Left ventricle myocardium inferior (tissue), 1 donor: ENCODE data around the gene SARS1. TPM values are rescaled to one million over a fixed set of nuclear protein-coding genes. Genes with fewer than 3 reads are reported as not detected.

Source experiments
- DNase-seq: peaks from one replicate; pipeline ENCODE4 v3.0.0-alpha.2; 2020
- H3K27ac ChIP-seq: fragments of 200-600 bp; replicated peaks from 2 replicates; pipeline ENCODE4 v1.8.0; 2021
- H3K27me3 ChIP-seq: fragments of 200-600 bp; 2 replicates; pipeline ENCODE4 v1.8.0; 2021; ENCODE audit warnings: low read depth
- H3K36me3 ChIP-seq: fragments of 200-600 bp; 2 replicates; pipeline ENCODE4 v1.8.0; 2021
- H3K4me1 ChIP-seq: fragments of 200-600 bp; 2 replicates; pipeline ENCODE4 v1.8.0; 2021
- H3K4me3 ChIP-seq: fragments of 200-600 bp; 2 replicates; pipeline ENCODE4 v1.8.0; 2021; ENCODE audit warnings: mild to moderate bottlenecking, moderate library complexity
- H3K9me3 ChIP-seq: fragments of 200-600 bp; replicated peaks from 2 replicates; pipeline ENCODE4 v1.8.0; 2021
- intact Hi-C: fragments of 100-400 bp; cut with micrococcal nuclease; formaldehyde crosslinking; loops from one replicate; pipeline ENCODE4 v1.11.0; 2022
- total RNA-seq: library from RNA; stranded (reverse); fragmentation: NEBNext Ultra II Directional; extraction: Animal tissue kit (Norgen Biotek cat#: 25700); gene quantifications from one replicate; pipeline ENCODE4 v1.2.1, GENCODE V29; 2021
- TF ChIP-seq, protein P1 (sequence below): fragments of 200-600 bp; IDR thresholded peaks from 2 replicates; pipeline ENCODE4 v1.8.0; 2021; ENCODE audit warnings: antibody characterized with exemption, mild to moderate bottlenecking, borderline replicate concordance
- donor health status: DM: no; HTN: yes; CAD: no; lungs with severe emphysema.

The SARS1 gene
- total RNA-seq, 1 donor from 2014 or later = 92.0 TPM

- intact Hi-C loops = no loop called here
- H3K9me3 ChIP-seq = no peaks in the 10 kb centered on the region
- no peak for DNase-seq
Measured at GRCh38 chr1:109265016-109265415, 51.3 kb downstream of the SARS1 start.

GRCh38 chr1:109265741-109266330, 52.1 kb downstream of the SARS1 start:
- H3K9me3 ChIP-seq = no peaks in the 10 kb centered on the region
- TF ChIP-seq, protein P1, sequence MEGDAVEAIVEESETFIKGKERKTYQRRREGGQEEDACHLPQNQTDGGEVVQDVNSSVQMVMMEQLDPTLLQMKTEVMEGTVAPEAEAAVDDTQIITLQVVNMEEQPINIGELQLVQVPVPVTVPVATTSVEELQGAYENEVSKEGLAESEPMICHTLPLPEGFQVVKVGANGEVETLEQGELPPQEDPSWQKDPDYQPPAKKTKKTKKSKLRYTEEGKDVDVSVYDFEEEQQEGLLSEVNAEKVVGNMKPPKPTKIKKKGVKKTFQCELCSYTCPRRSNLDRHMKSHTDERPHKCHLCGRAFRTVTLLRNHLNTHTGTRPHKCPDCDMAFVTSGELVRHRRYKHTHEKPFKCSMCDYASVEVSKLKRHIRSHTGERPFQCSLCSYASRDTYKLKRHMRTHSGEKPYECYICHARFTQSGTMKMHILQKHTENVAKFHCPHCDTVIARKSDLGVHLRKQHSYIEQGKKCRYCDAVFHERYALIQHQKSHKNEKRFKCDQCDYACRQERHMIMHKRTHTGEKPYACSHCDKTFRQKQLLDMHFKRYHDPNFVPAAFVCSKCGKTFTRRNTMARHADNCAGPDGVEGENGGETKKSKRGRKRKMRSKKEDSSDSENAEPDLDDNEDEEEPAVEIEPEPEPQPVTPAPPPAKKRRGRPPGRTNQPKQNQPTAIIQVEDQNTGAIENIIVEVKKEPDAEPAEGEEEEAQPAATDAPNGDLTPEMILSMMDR = no peak
- H3K4me1 ChIP-seq = peaks cover 7% of the 10 kb centered on the region
- H3K4me3 ChIP-seq = no peak overlapping the region
- no peak overlapping the region for H3K27ac ChIP-seq
- no peaks in the 10 kb centered on the region for H3K36me3 ChIP-seq
- no peak for DNase-seq
- intact Hi-C loops = no loop called here
- H3K27me3 ChIP-seq = no peaks in the 10 kb centered on the region

More at GRCh38 chr1:109265016-109265415, 51.3 kb downstream of the SARS1 start:
- Histone ChIP-seq H3K27ac (no peak overlapping the region), H3K4me3 (no peak overlapping the region), H3K36me3 (no peaks in the 10 kb centered on the region), H3K27me3 (no peaks in the 10 kb centered on the region), H3K4me1 (peaks cover 7% of the 10 kb centered on the region)
- TF ChIP-seq, protein P1 = no peak

DNA sequence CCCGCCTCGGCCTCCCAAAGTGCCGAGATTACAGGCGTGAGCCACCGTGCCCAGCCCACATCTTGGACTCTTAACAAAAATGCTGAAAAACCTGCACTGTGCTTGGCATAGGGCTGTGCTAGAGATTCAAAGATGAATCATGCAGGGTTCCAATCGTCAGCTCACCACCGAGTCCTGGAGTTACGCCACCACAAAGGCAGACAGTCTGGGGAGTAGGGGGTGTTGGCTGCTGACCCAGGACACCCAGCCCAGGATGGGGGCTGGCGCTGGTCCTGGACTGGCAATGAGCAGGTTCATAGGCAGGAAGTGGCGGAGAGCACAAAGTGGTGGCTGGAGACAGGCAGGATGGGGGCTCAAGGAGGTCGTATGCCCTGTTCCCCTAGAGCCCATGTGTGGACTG, 53.2 kb downstream of the SARS1 start:
- Histone ChIP-seq H3K36me3 (no peaks in the 10 kb centered on the region), H3K4me3 (no peak overlapping the region), H3K27me3 (no peaks in the 10 kb centered on the region), H3K4me1 (peaks cover 7% of the 10 kb centered on the region), H3K9me3 (no peaks in the 10 kb centered on the region), H3K27ac (no peak overlapping the region)
- TF ChIP-seq, protein P1 = no peak
- DNase-seq = no peak
- intact Hi-C loops = no loop called here

DNA sequence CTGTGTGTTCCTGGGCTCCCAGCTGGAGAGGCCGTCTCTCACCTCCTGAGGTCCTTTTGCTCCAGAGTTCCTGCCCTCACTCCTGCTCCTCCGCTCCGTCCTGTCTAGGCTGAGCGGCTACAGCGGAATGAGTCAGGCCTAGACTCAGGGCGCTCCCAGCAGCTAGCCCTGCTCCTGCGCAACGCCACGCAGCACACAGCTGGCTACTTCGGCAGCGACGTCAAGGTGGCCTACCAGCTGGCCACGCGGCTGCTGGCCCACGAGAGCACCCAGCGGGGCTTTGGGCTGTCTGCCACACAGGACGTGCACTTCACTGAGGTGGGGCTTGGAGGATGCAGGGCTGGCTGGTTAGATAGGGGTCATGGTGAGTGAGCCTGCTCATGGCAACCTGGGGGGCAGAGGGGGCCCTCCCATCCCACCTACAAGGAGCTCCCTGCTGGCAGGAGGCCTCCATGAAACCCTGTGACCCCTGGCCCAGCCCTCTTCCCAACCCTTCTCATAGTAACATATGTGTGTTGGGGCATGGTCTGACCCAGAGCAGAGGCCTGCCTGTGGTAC, 54.1 kb downstream of the SARS1 start:
- intact Hi-C loops = no loop called here
- TF ChIP-seq, protein P1 = no peak
- Histone ChIP-seq H3K36me3 (no peaks in the 10 kb centered on the region), H3K27me3 (no peaks in the 10 kb centered on the region), H3K9me3 (no peaks in the 10 kb centered on the region), H3K4me1 (peaks cover 7% of the 10 kb centered on the region), H3K27ac (no peak overlapping the region), H3K4me3 (no peak overlapping the region)
- DNase-seq = no peak

DNA sequence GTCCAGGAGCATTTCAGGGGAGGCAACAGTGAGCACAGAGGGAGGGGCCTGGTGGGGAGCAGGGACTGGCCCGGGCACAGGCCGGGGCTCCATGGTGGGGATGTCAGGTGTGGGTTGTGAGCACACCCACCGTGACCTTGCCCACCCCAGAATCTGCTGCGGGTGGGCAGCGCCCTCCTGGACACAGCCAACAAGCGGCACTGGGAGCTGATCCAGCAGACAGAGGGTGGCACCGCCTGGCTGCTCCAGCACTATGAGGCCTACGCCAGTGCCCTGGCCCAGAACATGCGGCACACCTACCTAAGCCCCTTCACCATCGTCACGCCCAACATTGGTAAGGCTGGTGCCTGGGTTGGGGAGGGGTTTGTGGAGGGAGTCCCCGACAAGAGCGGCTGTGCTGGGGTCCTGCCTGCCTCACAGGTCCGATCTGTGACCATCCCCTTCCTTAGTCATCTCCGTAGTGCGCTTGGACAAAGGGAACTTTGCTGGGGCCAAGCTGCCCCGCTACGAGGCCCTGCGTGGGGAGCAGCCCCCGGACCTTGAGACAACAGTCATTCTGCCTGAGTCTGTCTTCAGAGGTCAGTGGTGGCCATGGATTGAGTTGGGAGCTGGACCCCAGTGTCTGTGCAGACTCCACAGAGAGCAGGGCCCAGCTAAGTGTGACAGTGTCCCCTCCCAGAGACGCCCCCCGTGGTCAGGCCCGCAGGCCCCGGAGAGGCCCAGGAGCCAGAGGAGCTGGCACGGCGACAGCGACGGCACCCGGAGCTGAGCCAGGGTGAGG, 54.9 kb downstream of the SARS1 start:
- H3K27me3 ChIP-seq = no peaks in the 10 kb centered on the region
- peaks cover 4% of the 10 kb centered on the region for H3K4me1 ChIP-seq
- H3K4me3 ChIP-seq = no peak overlapping the region
- no peaks in the 10 kb centered on the region for H3K9me3 ChIP-seq
- H3K27ac ChIP-seq = no peak overlapping the region
- TF ChIP-seq, protein P1 = no peak
- intact Hi-C loops = no loop called here
- no peak for DNase-seq
- no peaks in the 10 kb centered on the region for H3K36me3 ChIP-seq
